Natural killer cell (primary cell): Measurements from ENCODE around the gene ADRA2C. TPM values are rescaled to one million over a fixed set of nuclear protein-coding genes. Genes with fewer than 3 reads are reported as not detected.

ENCODE experiments used
- ATAC-seq, 3 donors: fragments of 150-1000 bp in 2 of 3; fragments of 200-7000 bp in 1 of 3; cut with Tn5 transposase; 1 replicate in 1 of 3; 2 replicates in 2 of 3; pipeline ENCODE4 v1.10.0; 2021; ENCODE audit warnings: mild to moderate bottlenecking in 2 of 3, moderate library complexity in 2 of 3
- DNase-seq, 2 donors: peaks; one replicate each; pipeline versions ENCODE4 v3.0.0 to v3.0.0-alpha.2; 2013 to 2021; ENCODE audit warnings: mixed read lengths in 1 of 2
- H3K27ac ChIP-seq: one replicate; pipeline ENCODE4 v1.5.1; 2013; ENCODE audit warnings: mild to moderate bottlenecking, low read length
- H3K27me3 ChIP-seq: one replicate; pipeline ENCODE4 v1.6.1; 2013; ENCODE audit warnings: low read length; ENCODE audit not compliant: control insufficient read depth, insufficient read depth
- H3K36me3 ChIP-seq: one replicate; pipeline ENCODE4 v1.6.1; 2013; ENCODE audit warnings: low read length; ENCODE audit not compliant: control insufficient read depth, insufficient read depth
- H3K4me1 ChIP-seq: one replicate; pipeline ENCODE4 v1.6.1; 2013; ENCODE audit warnings: low read length; ENCODE audit not compliant: control insufficient read depth, insufficient read depth
- H3K4me3 ChIP-seq: one replicate; pipeline ENCODE4 v1.5.1; 2013; ENCODE audit warnings: low read length
- H3K9me3 ChIP-seq: one replicate; pipeline ENCODE4 v1.6.1; 2013; ENCODE audit warnings: low read length; ENCODE audit not compliant: control insufficient read depth, insufficient read depth
- H3K27ac Mint-ChIP-seq, 2 donors: one replicate each; pipeline ENCODE4 v1.8.0; 2022; ENCODE audit warnings: mild to moderate bottlenecking in 2 of 2, mixed read lengths in 2 of 2, moderate library complexity in 1 of 2
- H3K27me3 Mint-ChIP-seq, 2 donors: one replicate each; pipeline ENCODE4 v1.8.0; 2022; ENCODE audit warnings: low read depth in 2 of 2, mixed read lengths in 2 of 2
- H3K36me3 Mint-ChIP-seq: one replicate; pipeline ENCODE4 v1.8.0; 2022; ENCODE audit warnings: mixed read lengths
- H3K4me1 Mint-ChIP-seq, 2 donors: one replicate each; pipeline ENCODE4 v1.8.0; 2022; ENCODE audit warnings: mixed read lengths in 2 of 2
- H3K4me3 Mint-ChIP-seq: one replicate; pipeline ENCODE4 v1.8.0; 2022; ENCODE audit warnings: mild to moderate bottlenecking, moderate library complexity, mixed read lengths
- H3K9me3 Mint-ChIP-seq, 2 donors: one replicate each; pipeline ENCODE4 v1.8.0; 2022; ENCODE audit warnings: mixed read lengths in 2 of 2
- WGBS: methylation state at CpG from one replicate; pipeline ENCODE4 v1.1.7; 2013; ENCODE audit warnings: missing lambda C conversion rate; ENCODE audit not compliant: insufficient coverage; 5-methylcytosine and 5-hydroxymethylcytosine counted together
- intact Hi-C: fragments of 100-400 bp; cut with micrococcal nuclease; formaldehyde crosslinking; loops from one replicate; pipeline ENCODE4 v1.14.2; 2022
- total RNA-seq, 4 donors: library from RNA; stranded (reverse); fragments of 120-200 nt in 1 of 4; gene quantifications; one replicate each; pipeline versions ENCODE4 v1.2.3 to v1.2.4, GENCODE V29; 2013 to 2022
- TF ChIP-seq, protein P1 (sequence below): fragments of 200-600 bp; IDR thresholded peaks from one replicate; pipeline ENCODE4 v1.8.0; 2022; ENCODE audit warnings: antibody characterized with exemption

The ADRA2C gene
- total RNA-seq, 3 donors from 2014 or later (not counting 1 experiment from before 2014, with no cell fraction given), result not detected

DNA sequence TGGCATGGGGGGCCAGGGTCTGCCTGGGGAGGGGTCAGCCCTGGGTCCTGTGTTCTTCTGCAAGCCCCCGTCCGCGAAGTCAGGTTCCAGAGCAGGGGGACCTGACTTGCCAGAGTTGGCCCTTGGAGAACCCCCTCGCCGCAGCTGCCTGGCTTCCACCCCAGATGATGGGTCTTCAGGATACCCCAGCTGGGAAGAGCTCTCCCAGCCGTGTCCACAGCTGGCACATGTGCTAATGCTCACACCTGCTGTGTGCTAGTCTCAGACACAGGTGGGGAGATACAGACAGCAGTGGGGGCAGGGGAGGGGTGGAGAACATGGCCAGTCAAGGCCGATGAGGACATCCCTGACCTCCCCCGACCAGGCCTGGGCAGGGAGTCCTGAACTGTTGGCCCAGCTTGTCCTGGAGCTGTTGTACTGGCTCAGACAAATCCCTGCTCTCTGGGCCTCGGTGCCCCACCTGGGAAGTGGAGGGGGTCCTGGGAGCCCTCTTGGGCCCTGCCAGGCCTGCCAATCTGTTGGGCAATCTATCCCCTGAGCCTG lies 3.5 kb downstream of the ADRA2C start:
- Mint-ChIP-seq H3K4me1 (no peaks in the 10 kb centered on the region), H3K27me3 (peaks cover 0 to 16% of the 10 kb centered on the region in 2 donors), H3K9me3 (no peaks in the 10 kb centered on the region), H3K27ac (no peak overlapping the region), H3K4me3 (no peak overlapping the region), H3K36me3 (no peaks in the 10 kb centered on the region)
- DNase-seq (no peak), ATAC-seq (no peak)
- Histone ChIP-seq H3K36me3 (no peaks in the 10 kb centered on the region), H3K4me1 (peaks cover 5% of the 10 kb centered on the region), H3K9me3 (no peaks in the 10 kb centered on the region), H3K4me3 (no peak overlapping the region), H3K27me3 (peaks cover 4% of the 10 kb centered on the region), H3K27ac (no peak overlapping the region)
- 76% methylated on average over 9 of the region's 9 CpGs for WGBS
- TF ChIP-seq, protein P1, sequence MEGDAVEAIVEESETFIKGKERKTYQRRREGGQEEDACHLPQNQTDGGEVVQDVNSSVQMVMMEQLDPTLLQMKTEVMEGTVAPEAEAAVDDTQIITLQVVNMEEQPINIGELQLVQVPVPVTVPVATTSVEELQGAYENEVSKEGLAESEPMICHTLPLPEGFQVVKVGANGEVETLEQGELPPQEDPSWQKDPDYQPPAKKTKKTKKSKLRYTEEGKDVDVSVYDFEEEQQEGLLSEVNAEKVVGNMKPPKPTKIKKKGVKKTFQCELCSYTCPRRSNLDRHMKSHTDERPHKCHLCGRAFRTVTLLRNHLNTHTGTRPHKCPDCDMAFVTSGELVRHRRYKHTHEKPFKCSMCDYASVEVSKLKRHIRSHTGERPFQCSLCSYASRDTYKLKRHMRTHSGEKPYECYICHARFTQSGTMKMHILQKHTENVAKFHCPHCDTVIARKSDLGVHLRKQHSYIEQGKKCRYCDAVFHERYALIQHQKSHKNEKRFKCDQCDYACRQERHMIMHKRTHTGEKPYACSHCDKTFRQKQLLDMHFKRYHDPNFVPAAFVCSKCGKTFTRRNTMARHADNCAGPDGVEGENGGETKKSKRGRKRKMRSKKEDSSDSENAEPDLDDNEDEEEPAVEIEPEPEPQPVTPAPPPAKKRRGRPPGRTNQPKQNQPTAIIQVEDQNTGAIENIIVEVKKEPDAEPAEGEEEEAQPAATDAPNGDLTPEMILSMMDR, result no peak
- intact Hi-C loops, result no loop called here

DNA sequence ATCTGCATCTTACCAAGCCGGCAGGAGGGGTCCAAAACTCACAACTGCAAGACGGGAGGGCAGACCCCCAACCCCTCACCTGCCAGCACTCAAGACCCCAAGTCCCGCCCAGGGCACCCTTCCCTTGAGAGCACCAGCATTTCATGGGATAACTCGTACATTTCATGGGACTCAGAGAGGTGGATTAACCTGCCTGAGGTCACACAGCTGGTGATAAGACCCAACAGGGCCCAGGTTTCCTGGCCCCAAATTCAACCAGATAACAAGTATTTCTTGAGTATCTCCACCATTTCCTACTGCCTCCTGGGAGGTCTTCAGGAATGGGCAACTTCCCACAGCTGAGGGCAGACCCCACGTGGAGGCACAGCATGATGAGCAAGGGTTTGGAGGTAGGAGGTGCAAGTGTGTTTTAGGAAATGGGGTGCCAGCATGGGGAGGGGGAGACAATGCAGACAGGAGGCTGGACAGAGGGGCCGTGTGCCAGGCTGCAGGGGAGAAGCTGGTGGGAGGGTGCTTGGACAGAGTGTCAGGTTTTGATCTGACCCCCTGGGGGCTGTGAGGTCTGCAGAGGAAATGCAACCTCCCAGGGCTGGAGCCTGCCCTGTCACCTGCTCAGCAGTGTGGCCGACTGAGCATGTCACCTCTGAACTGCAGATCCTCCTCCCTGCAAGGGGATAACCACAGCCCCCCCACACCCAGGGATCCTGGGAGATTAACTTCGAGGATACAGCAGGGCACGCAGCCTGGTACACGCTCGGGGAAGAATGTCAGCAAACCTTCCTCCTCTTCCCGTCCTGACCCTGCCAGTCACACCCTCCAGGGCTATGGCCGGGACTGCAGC lies 4.4 kb downstream of the ADRA2C start:
- H3K9me3 Mint-ChIP-seq, result no peaks in the 10 kb centered on the region
- no peak overlapping the region for H3K27ac Mint-ChIP-seq
- no peak overlapping the region for H3K27ac ChIP-seq
- H3K27me3 ChIP-seq, result peaks cover 4% of the 10 kb centered on the region
- H3K36me3 ChIP-seq, result no peaks in the 10 kb centered on the region
- ATAC-seq, result no peak
- H3K4me3 ChIP-seq, result no peak overlapping the region
- no peaks in the 10 kb centered on the region for H3K36me3 Mint-ChIP-seq
- 70% methylated on average over 13 of the region's 13 CpGs for WGBS
- H3K4me1 Mint-ChIP-seq, result no peaks in the 10 kb centered on the region
- no peak overlapping the region for H3K4me3 Mint-ChIP-seq
- peaks cover 0 to 18% of the 10 kb centered on the region in 2 donors for H3K27me3 Mint-ChIP-seq
- H3K4me1 ChIP-seq, result peaks cover 5% of the 10 kb centered on the region
- DNase-seq, result no peak
- no peaks in the 10 kb centered on the region for H3K9me3 ChIP-seq
- intact Hi-C loops, result no loop called here
- TF ChIP-seq, protein P1, result no peak

DNA sequence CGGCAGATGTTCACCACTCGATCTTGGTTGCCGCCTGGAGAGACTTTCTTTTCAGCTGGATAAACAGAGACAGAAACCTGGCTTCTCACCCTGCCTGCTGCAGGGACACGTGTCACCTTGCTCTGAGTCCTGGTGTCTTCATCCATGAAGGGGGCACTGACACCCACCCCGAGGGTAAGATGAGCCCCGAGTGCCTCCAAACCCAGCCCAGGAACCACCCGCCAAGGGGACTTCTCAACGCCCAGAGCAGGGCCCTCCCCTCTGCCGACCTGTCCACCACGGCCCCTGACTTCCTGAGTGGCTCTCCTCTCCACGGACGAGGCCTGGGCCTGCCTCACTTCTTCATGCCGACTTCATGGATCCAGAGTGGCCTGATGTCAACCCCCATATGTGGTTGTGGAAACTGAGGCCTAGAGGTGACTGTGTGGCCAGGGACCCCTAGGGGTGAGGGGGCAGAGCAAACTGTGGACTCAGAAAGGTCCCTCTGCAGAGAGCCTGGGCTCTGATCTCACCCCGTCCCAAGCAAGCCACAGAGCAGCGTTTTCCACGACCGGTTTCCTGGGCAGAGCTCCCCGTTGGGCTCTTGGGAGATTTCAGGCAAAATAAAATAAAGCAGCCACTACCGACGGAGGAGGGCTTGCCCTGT lies 5.1 kb downstream of the ADRA2C start:
- no peaks in the 10 kb centered on the region for H3K4me1 Mint-ChIP-seq
- WGBS, result 68% methylated on average over 20 of the region's 20 CpGs
- H3K27me3 ChIP-seq, result peaks cover 4% of the 10 kb centered on the region
- no peak overlapping the region for H3K27ac Mint-ChIP-seq
- no peak overlapping the region for H3K4me3 Mint-ChIP-seq
- no peak for DNase-seq
- no peak overlapping the region for H3K27ac ChIP-seq
- peaks cover 0 to 18% of the 10 kb centered on the region in 2 donors for H3K27me3 Mint-ChIP-seq
- TF ChIP-seq, protein P1, result no peak
- H3K4me3 ChIP-seq, result no peak overlapping the region
- no peaks in the 10 kb centered on the region for H3K9me3 Mint-ChIP-seq
- no peak for ATAC-seq
- H3K36me3 ChIP-seq, result no peaks in the 10 kb centered on the region
- H3K4me1 ChIP-seq, result peaks cover 5% of the 10 kb centered on the region
- intact Hi-C loops, result no loop called here
- H3K36me3 Mint-ChIP-seq, result no peaks in the 10 kb centered on the region
- no peaks in the 10 kb centered on the region for H3K9me3 ChIP-seq
